A549 (cell line): ENCODE data around the gene BIN1. TPM values are rescaled to one million over a fixed set of nuclear protein-coding genes. Genes with fewer than 3 reads are reported as not detected.

Experiments used
- ATAC-seq, 2 experiments: fragments of 200-7000 bp in 1 of 2; fragments of >200 bp in 1 of 2; cut with Nextera tagmentation in 1 of 2; cut with Tn5 transposase in 1 of 2; 3 replicates each; pipeline versions ENCODE4 v1.8.0 to v1.9.1; 2018 to 2020; ENCODE audit warnings: mild to moderate bottlenecking in 1 of 2, moderate library complexity in 1 of 2
- CTCF ChIA-PET: fragments of 300-600 bp; sonication (Branson Sonifier 250); formaldehyde crosslinking; extraction: SDS; loops from one replicate; lab custom pipeline; 2021; ENCODE audit warnings: antibody characterized with exemption, inconsistent platforms; lab: Yijun Ruan, JAX
- POLR2A ChIA-PET: fragments of 350-600 bp; formaldehyde crosslinking; extraction: SDS; loops from one replicate; lab custom pipeline; 2021; ENCODE audit warnings: antibody characterized with exemption, inconsistent platforms; lab: Yijun Ruan, JAX
- DNase-seq, 2 experiments: peaks; one replicate each; pipeline versions ENCODE4 v3.0.0 to v3.0.0-alpha.2; 2011 to 2016; ENCODE audit warnings: low read depth in 1 of 2, low spot score in 1 of 2
- FAIRE-seq: peaks from 2 replicates; lab custom pipeline; 2011; peaks lifted over from hg19 to GRCh38; lab: Jason Lieb, UNC
- H3K27ac ChIP-seq, 2 experiments: fragments of >200 bp; sonication (Bioruptor Twin); formaldehyde crosslinking; 3 replicates each; pipeline ENCODE4 v1.5.1; 2016 to 2017
- H3K4me1 ChIP-seq: fragments of >200 bp; sonication (Bioruptor Twin); formaldehyde crosslinking; 3 replicates; pipeline ENCODE4 v1.6.1; 2016
- H3K4me2 ChIP-seq: fragments of >200 bp; sonication (Bioruptor Twin); formaldehyde crosslinking; 3 replicates; pipeline ENCODE4 v1.6.1; 2016
- H3K4me3 ChIP-seq: fragments of >200 bp; sonication (Bioruptor Twin); formaldehyde crosslinking; 3 replicates; pipeline ENCODE4 v1.5.1; 2016
- H3K9me3 ChIP-seq: fragments of >200 bp; sonication (Bioruptor Twin); formaldehyde crosslinking; 3 replicates; pipeline ENCODE4 v1.6.1; 2016
- CBX8 ChIP-seq: fragments of 200-600 bp; sonication (generic); IDR thresholded peaks from 2 replicates; pipeline ENCODE4 v1.6.1; 2016
- CHD2 ChIP-seq: fragments of 150-350 bp; IDR thresholded peaks from 2 replicates; pipeline ENCODE4 v1.6.1; 2014; ENCODE audit warnings: low read length; ENCODE audit not compliant: partially characterized antibody
- CHD4 ChIP-seq: fragments of 200-600 bp; sonication (generic); IDR thresholded peaks from 2 replicates; pipeline ENCODE4 v1.6.1; 2016; ENCODE audit warnings: antibody characterized with exemption, mild to moderate bottlenecking, borderline replicate concordance
- E2F6 ChIP-seq: IDR thresholded peaks from 2 replicates; pipeline ENCODE4 v1.6.1; 2012; ENCODE audit warnings: low read depth, borderline replicate concordance
- EHMT2 ChIP-seq: fragments of 200-600 bp; sonication (generic); IDR thresholded peaks from 2 replicates; pipeline ENCODE4 v1.6.1; 2016; ENCODE audit warnings: antibody characterized with exemption, low read depth, mild to moderate bottlenecking, moderate library complexity
- ESRRA ChIP-seq: fragments of 150-350 bp; IDR thresholded peaks from 2 replicates; pipeline ENCODE4 v1.6.1; 2014; ENCODE audit warnings: mild to moderate bottlenecking, low read length, borderline replicate concordance
- FOSB ChIP-seq: fragments of 250-450 bp; sonication (Bioruptor Pico); IDR thresholded peaks from 2 replicates; pipeline ENCODE4 v1.5.0; 2020; ENCODE audit warnings: mild to moderate bottlenecking, moderate library complexity
- FOSL2 ChIP-seq, 2 experiments: fragments of 450-650 bp in 1 of 2; fragments of >200 bp in 1 of 2; sonication (Bioruptor Twin) in 1 of 2; formaldehyde crosslinking; IDR thresholded peaks; 2 replicates each; pipeline versions ENCODE4 v1.5.0 to v1.6.1; 2016 to 2020; ENCODE audit warnings: mild to moderate bottlenecking in 1 of 2, moderate library complexity in 1 of 2
- GATA3 ChIP-seq: IDR thresholded peaks from 2 replicates; pipeline ENCODE4 v1.6.1; 2012; ENCODE audit warnings: borderline replicate concordance
- HOXB13 ChIP-seq: fragments of 250-450 bp; sonication (Bioruptor Pico); IDR thresholded peaks from 2 replicates; pipeline ENCODE4 v1.5.0; 2020; ENCODE audit warnings: low read depth, mild to moderate bottlenecking, moderate library complexity
- JUN ChIP-seq, 2 experiments: fragments of >200 bp; sonication (Bioruptor Twin); formaldehyde crosslinking; IDR thresholded peaks; 2 replicates in 1 of 2; 3 replicates in 1 of 2; pipeline ENCODE4 v1.6.1; 2016 to 2017
- KDM1A ChIP-seq: fragments of 200-600 bp; sonication (generic); IDR thresholded peaks from 2 replicates; pipeline ENCODE4 v1.6.1; 2016; ENCODE audit warnings: low read depth, mild to moderate bottlenecking
- MAX ChIP-seq: IDR thresholded peaks from 2 replicates; pipeline ENCODE4 v1.6.1; 2012
- MAZ ChIP-seq: fragments of 150-350 bp; IDR thresholded peaks from 2 replicates; pipeline ENCODE4 v1.6.1; 2014; ENCODE audit warnings: antibody characterized with exemption, low read depth, low read length, borderline replicate concordance
- PBX3 ChIP-seq: IDR thresholded peaks from 2 replicates; pipeline ENCODE4 v1.6.1; 2012
- POLR2A ChIP-seq: IDR thresholded peaks from 2 replicates; pipeline ENCODE4 v1.6.1; 2012; ENCODE audit warnings: mild to moderate bottlenecking, low read length
- POLR2AphosphoS2 ChIP-seq: conservative IDR thresholded peaks from 2 replicates; pipeline ENCODE4 v1.6.1; 2012; ENCODE audit warnings: low read length, improper control_type of control experiment, inconsistent platforms
- RFX5 ChIP-seq: fragments of 450-650 bp; IDR thresholded peaks from 2 replicates; pipeline ENCODE4 v1.7.1; 2014; ENCODE audit warnings: antibody characterized with exemption, mild to moderate bottlenecking, moderate library complexity
- RNF2 ChIP-seq: fragments of 200-600 bp; sonication (generic); IDR thresholded peaks from 2 replicates; pipeline ENCODE4 v1.6.1; 2016; ENCODE audit warnings: low read depth, mild to moderate bottlenecking, antibody characterized with exemption, moderate library complexity, borderline replicate concordance
- ZC3H11A ChIP-seq: fragments of 450-650 bp; IDR thresholded peaks from 2 replicates; pipeline ENCODE4 v1.6.1; 2014; ENCODE audit warnings: antibody characterized with exemption, mild to moderate bottlenecking
- ZFP36 ChIP-seq: fragments of 450-650 bp; IDR thresholded peaks from 2 replicates; pipeline ENCODE4 v1.6.1; 2014; ENCODE audit warnings: borderline replicate concordance; ENCODE audit not compliant: partially characterized antibody
- WGBS: methylation state at CpG from one replicate; pipeline ENCODE4 v1.1.6; 2017; ENCODE audit errors: missing lambda C conversion rate; 5-methylcytosine and 5-hydroxymethylcytosine counted together
- polyA plus RNA-seq, 4 experiments: library from polyadenylated mRNA; depleted of rRNA in 3 of 4; stranded (reverse); fragments of >200 nt; fragmentation: RNase III in 1 of 4; extraction: RNeasy Plus Mini Kit Qiagen cat#74134 plus additional on column Dnase treatment in 1 of 4; gene quantifications; 2 replicates in 3 of 4; 3 replicates in 1 of 4; pipeline ENCODE4 v1.2.3, GENCODE V29; 2011 to 2017
- TF ChIP-seq, protein P1 (sequence below): fragments of 250-450 bp; sonication (Bioruptor Pico); IDR thresholded peaks from 2 replicates; pipeline ENCODE4 v1.5.0; 2020; ENCODE audit warnings: low read depth, mild to moderate bottlenecking, moderate library complexity

BIN1 gene
- polyA plus RNA-seq, 2 of the 4 experiments (the other 2 are of a cell fraction) = 15.5 to 34.1 TPM

DNA sequence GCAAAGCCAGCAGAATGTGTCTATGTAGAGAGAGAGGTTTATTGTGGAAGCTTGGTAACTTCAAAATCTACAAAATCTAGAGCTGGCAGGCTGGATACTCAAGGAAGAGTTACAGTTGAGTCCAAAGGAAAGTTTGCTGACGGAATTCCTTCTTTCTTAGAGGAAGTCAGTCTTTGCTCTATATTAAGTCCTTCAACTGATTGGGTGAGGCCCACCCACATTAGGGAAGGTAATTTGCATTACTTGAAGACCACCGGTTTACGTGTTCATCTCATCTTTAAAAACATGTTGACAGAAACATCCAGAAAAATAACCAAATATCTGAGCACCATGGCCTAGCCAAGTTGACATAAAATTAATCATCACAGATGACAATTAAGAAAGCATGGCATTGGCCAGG, 106.8 kb downstream of the BIN1 start:
- no peak for DNase-seq
- Histone ChIP-seq H3K4me1 (no peaks in the 10 kb centered on the region), H3K4me3 (no peak overlapping the region)
- TF ChIP-seq EHMT2 = no peak
- TF ChIP-seq ESRRA = no peak
- no peak for TF ChIP-seq POLR2A
- TF ChIP-seq CBX8 = no peak
- TF ChIP-seq JUN (IDR thresholded peaks at IDR 0.05) = no peak
- TF ChIP-seq RFX5 = no peak
- no peak for TF ChIP-seq FOSL2 (IDR thresholded peaks at IDR 0.05)
- TF ChIP-seq FOSL2 (CRISPR knock-in tag; IDR thresholded peaks at IDR 0.05) = no peak
- no peak for TF ChIP-seq KDM1A
- TF ChIP-seq MAX = no peak
- TF ChIP-seq FOSB (CRISPR knock-in tag) = no peak
- TF ChIP-seq ZC3H11A = no peak
- TF ChIP-seq E2F6 = no peak
- TF ChIP-seq RNF2 = no peak
- no peak for TF ChIP-seq MAZ
- no peak for TF ChIP-seq CHD2
- no peak for TF ChIP-seq HOXB13 (CRISPR knock-in tag)
- no peak for TF ChIP-seq GATA3
- TF ChIP-seq, protein P1, sequence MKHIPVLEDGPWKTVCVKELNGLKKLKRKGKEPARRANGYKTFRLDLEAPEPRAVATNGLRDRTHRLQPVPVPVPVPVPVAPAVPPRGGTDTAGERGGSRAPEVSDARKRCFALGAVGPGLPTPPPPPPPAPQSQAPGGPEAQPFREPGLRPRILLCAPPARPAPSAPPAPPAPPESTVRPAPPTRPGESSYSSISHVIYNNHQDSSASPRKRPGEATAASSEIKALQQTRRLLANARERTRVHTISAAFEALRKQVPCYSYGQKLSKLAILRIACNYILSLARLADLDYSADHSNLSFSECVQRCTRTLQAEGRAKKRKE (CRISPR knock-in tag) = no peak
- TF ChIP-seq, all 56 proteins: peak for 0
- FAIRE-seq (no peak), ATAC-seq (no peak)
- Histone ChIP-seq H3K27ac (no peak overlapping the region), H3K9me3 (no peaks in the 10 kb centered on the region), H3K4me2 (no peak overlapping the region)
- WGBS = 63% methylated on average over 3 of the region's 3 CpGs
- POLR2A ChIA-PET = no interaction called here
- CTCF ChIA-PET = no interaction called here

GRCh38 chr2:126999106-126999756, 107.7 kb downstream of the BIN1 start:
- no peak overlapping the region for H3K4me3 ChIP-seq
- TF ChIP-seq, protein P1 (CRISPR knock-in tag) = no peak
- no peak for TF ChIP-seq POLR2AphosphoS2
- TF ChIP-seq ZFP36 = no peak
- no peak for TF ChIP-seq ZC3H11A
- no peak for TF ChIP-seq CHD4
- no peak for TF ChIP-seq PBX3
- FAIRE-seq (no peak), DNase-seq (no peak), ATAC-seq (no peak)
- WGBS = 55% methylated on average over 5 of the region's 5 CpGs
- no peaks in the 10 kb centered on the region for H3K4me1 ChIP-seq
- H3K4me2 ChIP-seq = no peak overlapping the region
- no peaks in the 10 kb centered on the region for H3K9me3 ChIP-seq
- ChIA-PET POLR2A (no interaction called here), CTCF (no interaction called here)
- no peak overlapping the region for H3K27ac ChIP-seq
